Measurements from ENCODE around the gene PEX5L.

GRCh38 chr3:179881791-179882190, 154.9 kb downstream of the PEX5L start:
- TF ChIP-seq CTCF (conservative IDR thresholded peaks at IDR 0.05 in 1 of 2, IDR thresholded peaks at IDR 0.05 in 1 of 2; ENCODE audit: low read depth in 1 of 2, low read length in 2 of 2) (no peak), EZH2 (IDR thresholded peaks at IDR 0.05; ENCODE audit: low read length, missing control alignments) (no peak)

Measured in fibroblast of lung (primary cell).